HepG2 (cell line): ENCODE results near the gene PCDHGC5. TPM values are rescaled to one million over a fixed set of nuclear protein-coding genes. Genes with fewer than 3 reads are reported as not detected.

Experiments
- ATAC-seq: fragments of 200-7000 bp; cut with Tn5 transposase; 3 replicates; pipeline ENCODE4 v1.9.1; 2020; ENCODE audit warnings: mild to moderate bottlenecking, moderate library complexity
- BruUV-seq: library from RNA; stranded (reverse); fragments of 400-500 nt; replicated peaks from 2 replicates; lab custom pipeline; 2021; lab: Mats Ljungman, UMichigan
- CTCF ChIA-PET: fragments of 300-600 bp; formaldehyde crosslinking; extraction: SDS; loops from one replicate; lab custom pipeline; 2021; ENCODE audit warnings: low total read pairs, inconsistent platforms, low intra/inter-chr PET ratio; lab: Yijun Ruan, JAX
- POLR2A ChIA-PET: fragments of 350-600 bp; sonication (Branson Sonifier 250); formaldehyde crosslinking; loops from one replicate; lab custom pipeline; 2020; ENCODE audit warnings: antibody characterized with exemption, inconsistent platforms; lab: Yijun Ruan, JAX
- DNase-seq: peaks from one replicate; pipeline ENCODE4 v3.0.0-alpha.2; 2015; ENCODE audit warnings: low spot score
- FAIRE-seq: peaks from 3 replicates; lab custom pipeline; 2011; peaks lifted over from hg19 to GRCh38; lab: Jason Lieb, UNC
- H2AFZ ChIP-seq: one replicate; pipeline ENCODE4 v1.6.1; 2011; ENCODE audit warnings: low read length, inconsistent platforms
- H3K27ac ChIP-seq: fragments of 300-600 bp; 3 replicates; pipeline ENCODE4 v1.8.0; 2011; ENCODE audit warnings: mixed run types, mild to moderate bottlenecking, mixed read lengths, low read length, inconsistent platforms; ENCODE audit not compliant: insufficient read depth; ENCODE audit errors: extremely low read length
- H3K27me3 ChIP-seq, 2 experiments: fragments of 200-600 bp in 1 of 2; 2 replicates in 1 of 2; 3 replicates in 1 of 2; pipeline versions ENCODE4 v1.6.0 to v1.8.0; 2011; ENCODE audit warnings: low read length in 2 of 2, mild to moderate bottlenecking in 2 of 2, moderate library complexity in 2 of 2, inconsistent platforms in 1 of 2; ENCODE audit not compliant: insufficient read depth in 2 of 2, control insufficient read depth in 1 of 2
- H3K36me3 ChIP-seq, 2 experiments: fragments of 200-600 bp in 1 of 2; replicated peaks in 1 of 2; 2 replicates in 1 of 2; 3 replicates in 1 of 2; pipeline versions ENCODE4 v1.5.1 to v1.8.0; 2011; ENCODE audit warnings: low read length in 2 of 2, inconsistent platforms in 1 of 2; ENCODE audit not compliant: insufficient read depth in 2 of 2, control insufficient read depth in 1 of 2
- H3K4me1 ChIP-seq: 2 replicates; pipeline ENCODE4 v1.5.1; 2012; ENCODE audit warnings: low read length, inconsistent platforms; ENCODE audit not compliant: insufficient read depth
- H3K4me2 ChIP-seq: 2 replicates; pipeline ENCODE4 v1.6.0; 2011; ENCODE audit warnings: low read depth, low read length, inconsistent platforms
- H3K4me3 ChIP-seq, 3 experiments: fragments of 200-600 bp in 1 of 3; sonication (generic), shearing (Covaris generic) in 1 of 3; replicated peaks in 1 of 3; 2 replicates each; pipeline ENCODE4 v1.5.1; 2011 to 2016; ENCODE audit warnings: low read length in 3 of 3, inconsistent platforms in 2 of 3, low read depth in 2 of 3, mild to moderate bottlenecking in 2 of 3, control low read depth in 1 of 3, mixed read lengths in 1 of 3; ENCODE audit not compliant: insufficient read depth in 1 of 3
- H3K79me2 ChIP-seq: one replicate; pipeline ENCODE4 v1.6.1; 2011; ENCODE audit warnings: low read length, inconsistent platforms; ENCODE audit not compliant: insufficient read depth
- H3K9ac ChIP-seq: 2 replicates; pipeline ENCODE4 v1.6.0; 2011; ENCODE audit warnings: mild to moderate bottlenecking, low read depth, low read length, inconsistent platforms; ENCODE audit not compliant: insufficient read depth
- H3K9me3 ChIP-seq: 2 replicates; pipeline ENCODE4 v1.5.1; 2012; ENCODE audit warnings: mild to moderate bottlenecking, low read length
- H4K20me1 ChIP-seq: 2 replicates; pipeline ENCODE4 v1.6.0; 2011; ENCODE audit warnings: inconsistent platforms, mild to moderate bottlenecking, low read length, moderate library complexity; ENCODE audit not compliant: insufficient read depth
- AGO2 ChIP-seq: fragments of 200-400 bp; formaldehyde crosslinking; optimal IDR thresholded peaks from 2 replicates; pipeline ENCODE3; 2017; ENCODE audit warnings: mild to moderate bottlenecking, low read depth, low read length, moderate library complexity
- CTCF ChIP-seq: sonication (generic); formaldehyde crosslinking; IDR thresholded peaks from 2 replicates; pipeline ENCODE4 v1.5.0; 2020; ENCODE audit warnings: mild to moderate bottlenecking, missing genetic modification reagents, moderate library complexity
- FOXO1 ChIP-seq: sonication (generic); formaldehyde crosslinking; IDR thresholded peaks from 2 replicates; pipeline ENCODE4 v1.4.0; 2020; ENCODE audit warnings: missing genetic modification reagents
- GATAD2A ChIP-seq: IDR thresholded peaks from 2 replicates; pipeline ENCODE4 v1.6.1; 2016
- GPN1 ChIP-seq: sonication (generic); formaldehyde crosslinking; IDR thresholded peaks from 2 replicates; pipeline ENCODE4 v1.5.1; 2020; ENCODE audit warnings: missing genetic modification reagents, borderline replicate concordance
- RXRA ChIP-seq: sonication (generic); formaldehyde crosslinking; IDR thresholded peaks from 2 replicates; pipeline ENCODE4 v1.5.1; 2020; ENCODE audit warnings: missing genetic modification reagents
- STAG1 ChIP-seq: sonication (generic); formaldehyde crosslinking; IDR thresholded peaks from 2 replicates; pipeline ENCODE4 v1.4.0; 2020; ENCODE audit warnings: missing genetic modification reagents
- ZBTB33 ChIP-seq: sonication (generic); formaldehyde crosslinking; IDR thresholded peaks from 2 replicates; pipeline ENCODE4 v1.4.0; 2020; ENCODE audit warnings: missing genetic modification reagents
- ZNF574 ChIP-seq: sonication (generic); formaldehyde crosslinking; IDR thresholded peaks from 2 replicates; pipeline ENCODE4 v1.4.0; 2020; ENCODE audit warnings: missing genetic modification reagents
- ZNF891 ChIP-seq: sonication (generic); formaldehyde crosslinking; IDR thresholded peaks from 2 replicates; pipeline ENCODE4 v1.5.0; 2020; ENCODE audit warnings: mild to moderate bottlenecking, missing genetic modification reagents
- WGBS: methylation state at CpG from one replicate; pipeline ENCODE4 v1.1.6; 2017; ENCODE audit warnings: low lambda C conversion rate; 5-methylcytosine and 5-hydroxymethylcytosine counted together
- in situ Hi-C: cut with HindIII; loops from 2 replicates; pipeline ENCODE4 v1.10.0; 2017; ENCODE audit warnings: low pct_unique_long_range_greater_than_20kb; ENCODE audit not compliant: extremely low pct_ligation_motif_present
- intact Hi-C: fragments of 100-400 bp; cut with micrococcal nuclease; formaldehyde crosslinking; loops from one replicate; pipeline ENCODE4 v1.10.0; 2022; ENCODE audit not compliant: unreplicated experiment
- polyA plus RNA-seq, 8 experiments: library from polyadenylated mRNA; depleted of rRNA in 3 of 8; stranded (reverse) in 7 of 8; unstranded in 1 of 8; fragments of >200 nt; fragmentation: Illumina TruSeq in 4 of 8; extraction: Trizol in 4 of 8; gene quantifications; 2 replicates each; pipeline versions ENCODE4 v1.2.1 to v1.2.3, GENCODE V29; 2011 to 2016; ENCODE audit warnings: low read depth in 4 of 8, missing spikeins in 1 of 8, mixed read lengths in 1 of 8; ENCODE audit not compliant: insufficient read depth in 1 of 8
- total RNA-seq, 5 experiments: library from RNA; depleted of rRNA; stranded (reverse); fragments of >200 nt; fragmentation: Illumina TruSeq; extraction: Trizol; gene quantifications; 2 replicates each; pipeline ENCODE4 v1.2.3, GENCODE V29; 2016; ENCODE audit warnings: low read depth in 1 of 5

PCDHGC5 gene
- total and polyA plus RNA-seq, 2 of the 13 experiments (the other 11 are each of a cell fraction or from before 2014, with no cell fraction given) = 0.03 TPM; not detected in 1

- DNase-seq (no peak), FAIRE-seq (no peak), ATAC-seq (peak; percentile 14; the same call in 2 of the 3 replicates)
- no peak overlapping the region for H2AFZ ChIP-seq
- POLR2A ChIA-PET = no interaction called here
- WGBS = 25% methylated on average over 2 of the region's 4 CpGs
- no peak overlapping the region for H3K27ac ChIP-seq
- H4K20me1 ChIP-seq = no peaks in the 10 kb centered on the region
- no peak overlapping the region for H3K4me2 ChIP-seq
- H3K27me3 ChIP-seq = no peaks in the 10 kb centered on the region; a peak in 1 of 5 replicates
- no peaks in the 10 kb centered on the region for H3K79me2 ChIP-seq
- BruUV-seq = no TSS peak
- peaks cover 6% of the 10 kb centered on the region; the same call in 1 of the 2 replicates for H3K4me1 ChIP-seq
- H3K9me3 ChIP-seq = no peaks in the 10 kb centered on the region
- no peak overlapping the region for H3K9ac ChIP-seq
- CTCF ChIA-PET = interaction anchor here (1.5 to 3.2 kb wide), 3 partner anchors 13 to 162 kb away, joined by 4 to 13 read pairs (median 5); partner anchors contain the start of gene PCDHGB1
- no peak overlapping the region for H3K4me3 ChIP-seq
- peaks cover 7 to 27% of the 10 kb centered on the region in 2 experiments; a peak in 3 of 5 replicates for H3K36me3 ChIP-seq
- intact Hi-C loops (no loop called here), in situ Hi-C loops (no loop called here)
- TF ChIP-seq GATAD2A (CRISPR knock-in tag) (no peak), RXRA (0 out of 2 replicates have a peak, but pooled peaks have one; percentile 12)
Observed at GRCh38 chr5:141511771-141512325, 23.0 kb downstream of the PCDHGC5 start.

- DNase-seq (peak; percentile 45), ATAC-seq (peak; percentile 72), FAIRE-seq (peak; percentile 4)
- Histone ChIP-seq H3K4me1 (peaks cover 6% of the 10 kb centered on the region; the same call in 1 of the 2 replicates), H3K4me3 (no peak overlapping the region), H3K36me3 (peaks cover 9 to 33% of the 10 kb centered on the region in 2 experiments; a peak in 4 of 5 replicates), H3K79me2 (no peaks in the 10 kb centered on the region), H3K27me3 (no peaks in the 10 kb centered on the region; a peak in 1 of 5 replicates), H4K20me1 (no peaks in the 10 kb centered on the region), H3K9ac (no peak overlapping the region), H3K4me2 (no peak overlapping the region), H3K9me3 (no peaks in the 10 kb centered on the region), H2AFZ (no peak overlapping the region), H3K27ac (no peak overlapping the region)
- 81% methylated on average over 28 of the region's 28 CpGs for WGBS
- BruUV-seq = no TSS peak
- ChIA-PET POLR2A (no interaction called here), CTCF (interaction anchor here (0.7 to 3.2 kb wide), 4 partner anchors 12 to 279 kb away, joined by 3 to 13 read pairs (median 4); partner anchors contain the start of gene PCDHGB1)
- in situ Hi-C loops = no loop called here
- intact Hi-C loops = no loop called here
- TF ChIP-seq CTCF (CRISPR knock-in tag) (peak; percentile 82), ZNF574 (CRISPR knock-in tag) (0 out of 2 replicates have a peak, but pooled peaks have one; percentile 28), AGO2 (peak; percentile 71), ZBTB33 (CRISPR knock-in tag) (peak; percentile 19; the same call in 1 of the 2 replicates), STAG1 (CRISPR knock-in tag) (peak; percentile 47), FOXO1 (CRISPR knock-in tag) (no peak), RXRA (0 out of 2 replicates have a peak, but pooled peaks have one; percentile 0), ZNF891 (CRISPR knock-in tag) (0 out of 2 replicates have a peak, but pooled peaks have one; percentile 28), GPN1 (CRISPR knock-in tag) (no peak)
Observed at GRCh38 chr5:141512390-141512910, 23.6 kb downstream of the PCDHGC5 start.
